Stimulated activated CD4-positive, alpha-beta T cell treated with anti-CD3 and anti-CD28 coated beads, Interleukin-1b, Interleukin-23, amount 100 ng/mL, for 48 hours (primary cell): ENCODE data around the gene GPX1.
"Not testable (repeated sequence)": the region's sequence is repeated elsewhere in the genome, so short reads cannot be mapped to it uniquely, and the experiment has no call there.

ENCODE experiments used
- DNase-seq: peaks from one replicate; pipeline ENCODE4 v3.0.0-alpha.2; 2020

GPX1 gene

DNA sequence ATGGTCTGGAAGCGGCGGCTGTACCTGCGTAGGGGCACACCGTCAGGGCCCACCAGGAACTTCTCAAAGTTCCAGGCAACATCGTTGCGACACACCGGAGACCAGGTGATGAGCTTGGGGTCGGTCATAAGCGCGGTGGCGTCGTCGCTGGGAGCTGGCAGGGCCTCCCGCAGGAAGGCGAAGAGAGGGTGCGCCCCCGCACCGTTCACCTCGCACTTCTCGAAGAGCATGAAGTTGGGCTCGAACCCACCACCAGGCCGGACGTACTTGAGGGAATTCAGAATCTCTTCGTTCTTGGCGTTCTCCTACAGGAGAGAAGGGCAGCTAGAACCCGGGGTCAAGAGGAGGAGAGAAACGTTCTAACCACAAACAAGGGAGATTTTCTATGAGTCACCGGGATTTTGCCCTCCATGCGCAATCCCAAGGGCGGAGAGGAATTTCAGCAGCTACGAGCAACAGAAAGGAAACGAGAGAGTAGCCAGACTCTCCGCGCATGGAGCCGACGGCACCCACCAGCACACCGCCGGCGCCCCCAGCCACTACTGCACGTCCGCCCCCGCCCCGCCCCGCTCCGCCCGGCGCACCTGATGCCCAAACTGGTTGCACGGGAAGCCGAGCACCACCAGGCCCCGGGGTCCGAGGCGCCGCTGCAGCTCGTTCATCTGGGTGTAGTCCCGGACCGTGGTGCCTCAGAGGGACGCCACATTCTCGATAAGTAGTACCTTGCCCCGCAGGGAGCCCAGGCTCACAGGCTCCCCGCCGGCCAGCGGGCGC, 523 bp downstream of the GPX1 start:
- peak; percentile 44 for DNase-seq

DNA sequence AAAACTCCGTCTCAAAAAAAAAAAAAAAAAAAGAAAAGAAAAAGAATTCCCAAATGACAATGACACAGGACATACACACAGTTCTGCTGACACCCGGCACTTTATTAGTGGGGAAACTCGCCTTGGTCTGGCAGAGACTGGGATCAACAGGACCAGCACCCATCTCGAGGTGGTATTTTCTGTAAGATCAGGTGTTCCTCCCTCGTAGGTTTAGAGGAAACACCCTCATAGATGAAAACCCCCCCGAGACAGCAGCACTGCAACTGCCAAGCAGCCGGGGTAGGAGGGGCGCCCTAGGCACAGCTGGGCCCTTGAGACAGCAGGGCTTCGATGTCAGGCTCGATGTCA, 1.1 kb downstream of the GPX1 start:
- not testable (repeated sequence) for DNase-seq

DNA sequence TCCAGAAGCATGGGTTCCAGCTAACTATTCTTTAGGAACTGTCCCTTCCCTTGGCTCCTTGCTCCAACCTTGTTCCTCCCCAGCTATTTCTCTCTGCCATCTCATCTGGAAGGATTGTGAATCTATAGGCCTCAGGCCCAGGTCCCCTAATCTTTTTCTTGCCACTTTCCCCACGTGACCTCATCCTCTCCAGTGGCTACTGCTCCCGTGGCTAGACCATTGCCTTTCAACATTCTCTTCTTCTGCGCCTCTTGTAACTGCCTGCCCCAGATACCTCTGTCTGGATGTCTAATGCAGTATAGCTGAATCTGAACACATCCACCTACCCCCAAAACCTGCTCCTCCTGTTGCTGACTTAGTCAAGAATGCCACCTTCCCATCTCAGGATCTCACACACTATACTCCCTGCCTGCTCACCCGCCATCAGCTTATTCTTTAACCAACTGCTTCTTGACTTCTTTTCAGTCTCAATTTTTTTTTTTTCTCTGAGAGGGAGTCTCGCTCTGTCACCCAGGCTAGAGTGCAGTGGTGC, 5.2 kb downstream of the GPX1 start:
- no peak for DNase-seq

DNA sequence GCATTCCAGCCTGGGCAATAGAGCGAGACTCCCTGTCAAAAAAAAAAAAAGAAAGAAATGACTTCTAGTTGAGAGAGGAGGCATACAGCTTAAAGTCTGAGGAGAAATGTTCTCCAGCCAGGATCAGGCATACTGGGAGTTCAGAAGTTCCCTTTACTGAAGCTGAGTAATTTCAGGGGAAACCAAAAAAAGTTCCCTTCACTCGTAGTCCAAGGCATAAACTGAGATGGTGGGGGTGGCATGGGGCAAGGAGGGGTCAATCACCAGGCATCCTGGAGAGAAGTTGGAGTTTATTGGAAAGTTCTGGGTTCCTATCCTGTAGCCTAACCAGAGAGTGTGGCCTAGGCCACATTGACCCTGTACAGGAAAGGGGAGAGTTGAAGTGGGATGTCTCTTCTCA, 5.9 kb downstream of the GPX1 start:
- DNase-seq: no peak

- no peak for DNase-seq
These were observed 6.6 kb downstream of the GPX1 start for GRCh38 chr3:49351521-49352011.

DNA sequence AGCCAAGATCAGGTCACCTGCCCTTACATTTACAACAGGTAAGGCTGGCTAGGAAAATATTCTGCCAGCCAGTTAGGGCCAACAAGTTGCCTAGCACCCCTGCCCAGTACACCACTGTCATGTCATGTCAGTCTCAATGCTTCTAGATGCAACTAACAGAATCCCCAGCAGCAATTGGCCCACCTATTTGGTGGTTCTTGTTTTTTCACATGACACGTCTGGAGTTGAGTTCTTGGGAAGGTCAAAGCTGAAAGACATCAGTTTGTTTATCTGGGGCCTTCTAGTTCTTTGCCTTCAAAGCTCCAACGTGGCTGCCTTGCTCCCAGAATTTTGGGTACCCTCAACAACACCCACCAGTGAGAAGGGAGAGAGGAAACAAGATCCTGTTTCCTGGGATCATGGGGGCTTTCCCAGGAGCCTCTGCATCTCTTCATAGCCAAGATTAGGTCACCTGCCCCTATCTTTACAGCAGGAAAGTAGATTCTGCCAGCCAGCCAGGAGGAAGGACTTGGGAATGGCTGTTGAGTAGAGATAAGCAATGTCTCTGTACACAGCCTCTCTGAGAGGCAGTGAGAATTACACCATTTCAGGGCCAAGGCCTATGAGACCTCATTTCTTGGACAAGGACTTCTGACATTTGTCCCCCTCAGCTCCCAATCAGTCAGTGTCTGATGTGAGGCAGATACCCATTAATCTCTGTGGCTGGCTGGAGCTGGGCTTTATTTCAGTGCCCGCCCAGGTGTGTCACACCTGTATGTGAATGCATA, 8.6 kb downstream of the GPX1 start:
- DNase-seq: no peak

DNA sequence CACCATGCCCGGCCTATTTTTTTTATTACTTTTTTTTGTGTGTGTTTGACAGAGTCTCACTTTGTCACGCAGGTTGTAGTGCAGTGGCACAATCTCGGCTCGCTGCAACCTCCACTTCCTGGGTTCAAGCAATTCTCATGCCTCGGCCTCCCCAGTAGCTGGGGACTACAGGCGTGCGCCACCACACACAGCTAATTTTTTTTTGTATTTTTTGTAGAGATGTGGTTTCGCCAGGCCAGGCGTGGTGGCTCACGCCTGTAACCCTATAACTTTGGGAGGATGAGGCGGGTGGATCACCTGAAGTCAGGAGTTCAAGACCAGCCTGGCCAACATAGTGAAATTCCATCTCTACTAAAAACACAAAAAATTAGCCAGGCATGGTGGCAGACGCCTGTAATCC, 9.8 kb downstream of the GPX1 start:
- DNase-seq: not testable (repeated sequence)

DNA sequence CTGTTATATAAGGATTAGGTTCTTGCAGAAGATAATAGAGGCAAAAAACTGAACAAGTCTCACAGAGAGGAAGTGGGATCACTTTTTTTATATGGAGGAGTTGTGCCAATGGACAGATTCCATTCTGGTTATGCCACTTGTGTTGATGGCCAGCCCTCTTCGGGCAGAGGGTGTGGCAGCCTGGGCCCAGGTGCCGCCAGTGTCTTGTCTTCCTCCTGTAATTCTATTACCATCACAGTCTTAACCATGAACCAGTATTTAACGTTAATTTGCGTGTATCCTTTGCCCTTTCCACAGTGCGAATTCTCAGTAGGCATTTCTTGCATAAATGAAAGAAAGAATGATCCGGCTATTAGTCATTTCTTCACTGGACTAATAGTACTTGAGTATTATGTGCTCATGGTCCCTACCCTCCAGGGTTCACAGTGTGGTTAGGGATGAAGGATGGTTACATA, 11.3 kb downstream of the GPX1 start:
- DNase-seq: no peak

DNA sequence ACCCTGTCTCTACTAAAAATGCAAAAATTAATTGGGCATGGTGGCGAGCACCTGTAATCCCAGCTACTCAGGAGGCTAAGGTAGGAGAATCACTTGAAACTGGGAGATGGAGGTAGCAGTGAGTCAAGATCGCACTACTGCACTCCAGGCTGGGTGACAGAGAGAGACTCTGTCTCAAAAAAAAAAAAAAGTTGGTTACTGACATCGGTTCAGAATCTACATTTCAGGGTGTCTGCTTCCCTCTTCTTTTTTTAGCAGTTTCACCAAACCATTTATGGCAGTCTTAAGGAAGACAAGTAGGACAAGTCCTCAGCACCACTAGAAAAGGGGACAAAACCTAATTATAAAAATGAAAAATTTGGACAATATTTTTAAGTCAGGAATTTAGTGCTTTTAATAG, 15.0 kb downstream of the GPX1 start:
- no peak for DNase-seq

- no peak for DNase-seq
These were observed 16.2 kb downstream of the GPX1 start for GRCh38 chr3:49341996-49342395.

DNA sequence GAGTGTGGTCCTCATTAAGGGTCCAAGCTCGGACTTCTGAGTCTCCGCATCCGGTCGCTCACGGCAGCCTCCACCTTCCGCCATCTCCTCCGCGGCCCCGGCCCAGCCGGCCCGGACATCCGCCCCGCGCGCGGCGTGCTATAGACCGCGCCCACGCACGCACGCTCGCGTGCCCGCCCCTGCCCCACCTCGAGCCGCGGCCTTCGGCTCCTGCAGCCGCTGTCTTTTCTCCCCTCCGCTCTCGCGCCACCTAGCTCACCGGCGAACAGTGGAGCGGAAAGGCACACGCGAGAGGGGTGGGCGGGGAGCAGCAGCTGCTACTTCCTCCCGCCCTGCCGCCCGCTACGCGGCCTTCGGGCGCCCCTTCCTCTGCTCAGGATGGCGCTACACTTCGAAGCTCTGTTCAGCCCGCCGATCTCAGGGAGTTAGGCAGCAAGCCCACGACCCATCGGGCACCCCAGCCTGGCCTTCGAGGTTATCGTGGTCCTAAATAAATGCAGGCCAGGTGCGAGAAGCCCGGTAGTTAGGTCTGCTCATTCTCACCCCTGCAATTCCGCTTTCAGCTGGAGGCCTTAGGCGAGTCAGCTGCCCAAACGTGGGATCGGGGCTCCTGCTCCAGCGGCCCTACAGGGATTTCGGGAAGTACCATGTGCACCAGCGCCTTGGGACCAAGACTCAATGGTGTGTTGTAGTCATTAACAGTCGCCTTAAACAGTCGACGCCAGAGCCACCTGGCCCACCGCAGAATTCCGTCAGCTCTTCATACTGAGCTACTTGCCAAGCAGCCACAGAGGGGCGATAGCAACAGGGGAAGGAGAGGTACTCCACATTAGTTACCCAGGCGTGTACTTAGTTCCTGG, 18.0 kb downstream of the GPX1 start, which contains the start of gene USP4:
USP4 (minus strand) TSS at position 113 of the 860 bp plus-strand sequence; CDS start at position 84, 29 bp downstream.
- peak; percentile 95 for DNase-seq

- no peak for DNase-seq
These were observed 18.6 kb downstream of the GPX1 start for GRCh38 chr3:49339581-49339940.

- DNase-seq: no peak
These were observed 24.1 kb downstream of the GPX1 start for GRCh38 chr3:49333916-49334633.

DNA sequence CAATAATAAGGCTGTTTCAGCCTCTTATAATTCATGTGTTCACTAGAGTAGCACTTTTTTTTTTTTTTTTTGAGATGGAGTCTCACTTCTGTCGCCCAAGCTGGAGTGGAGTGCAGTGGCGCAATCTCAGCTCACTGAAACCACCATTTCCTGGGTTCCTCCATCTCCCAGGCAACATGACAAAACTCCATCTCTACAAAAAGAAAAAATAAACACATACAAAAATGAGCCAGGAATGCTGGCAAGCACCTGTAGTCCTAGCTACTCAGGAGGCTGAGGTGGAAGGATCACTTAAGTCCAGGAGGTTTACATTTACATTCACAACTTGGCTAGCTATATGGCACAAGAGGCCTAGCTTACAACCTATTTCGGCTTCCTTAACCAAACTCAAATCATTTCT, 25.1 kb downstream of the GPX1 start:
- DNase-seq: no peak

- DNase-seq: no peak
These were observed 29.0 kb downstream of the GPX1 start for GRCh38 chr3:49329186-49329585.

- not testable (repeated sequence) for DNase-seq
These were observed 29.8 kb downstream of the GPX1 start for GRCh38 chr3:49328350-49328749.

DNA sequence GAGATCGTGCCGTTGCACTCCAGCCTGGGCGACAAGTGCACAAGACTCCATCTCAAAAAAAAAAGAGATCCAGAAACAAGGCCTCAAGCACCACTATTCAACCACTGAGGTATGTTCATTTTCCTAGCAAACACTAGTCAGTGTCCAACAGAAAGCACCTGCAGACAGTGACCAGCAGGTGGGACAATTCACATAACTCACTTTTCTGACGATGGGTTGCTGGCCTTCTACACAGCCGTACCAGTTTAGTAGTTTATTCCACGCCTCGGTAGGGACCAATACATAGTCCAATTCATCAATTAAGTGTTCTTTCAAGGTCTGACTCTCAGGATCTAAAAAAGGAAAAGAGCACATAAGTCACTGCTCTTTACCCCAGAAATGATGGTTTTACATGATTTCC, 30.7 kb downstream of the GPX1 start:
- DNase-seq: no peak

GRCh38 chr3:49324768-49325167, 33.4 kb downstream of the GPX1 start:
- DNase-seq: no peak

DNA sequence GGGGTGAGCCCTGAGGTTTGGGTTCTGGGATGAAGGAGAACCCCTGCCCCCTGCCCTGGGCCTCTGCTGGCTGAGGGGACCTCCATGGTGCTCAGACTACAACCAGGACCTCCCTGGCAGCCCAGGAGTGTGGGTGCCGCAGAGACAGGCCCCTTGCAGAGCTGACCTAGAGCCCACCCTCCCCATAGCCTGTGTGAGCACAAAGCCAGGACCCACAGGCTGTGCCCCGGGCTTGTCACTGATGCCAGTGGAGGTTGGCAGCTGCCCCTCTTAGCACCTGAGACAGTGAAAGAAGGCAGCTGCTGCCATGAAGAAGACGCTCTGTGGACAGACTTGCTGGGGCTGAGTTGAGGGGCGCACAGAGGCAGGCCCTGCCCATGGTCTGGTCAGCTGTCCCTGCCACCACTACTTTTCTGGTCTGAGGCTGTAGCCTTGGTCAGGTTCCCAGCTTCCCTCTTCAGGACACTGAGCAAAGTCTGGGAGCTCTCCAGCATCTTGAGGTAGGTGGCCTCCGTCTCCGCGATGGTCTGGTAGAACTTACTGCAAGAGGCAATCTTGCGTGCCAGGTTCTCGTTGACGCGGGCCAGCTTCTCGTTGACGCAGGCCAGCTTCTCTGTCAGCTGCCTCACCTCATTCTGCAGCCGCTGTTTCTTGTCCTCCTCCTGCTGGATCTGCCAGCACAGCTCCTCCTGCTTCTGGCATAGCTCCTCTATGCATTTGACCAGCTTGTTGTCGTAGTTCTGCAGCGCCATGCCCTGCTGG, 41.3 kb downstream of the GPX1 start:
- no peak for DNase-seq

GRCh38 chr3:49313896-49314688, 44.1 kb downstream of the GPX1 start:
- DNase-seq: no peak

DNA sequence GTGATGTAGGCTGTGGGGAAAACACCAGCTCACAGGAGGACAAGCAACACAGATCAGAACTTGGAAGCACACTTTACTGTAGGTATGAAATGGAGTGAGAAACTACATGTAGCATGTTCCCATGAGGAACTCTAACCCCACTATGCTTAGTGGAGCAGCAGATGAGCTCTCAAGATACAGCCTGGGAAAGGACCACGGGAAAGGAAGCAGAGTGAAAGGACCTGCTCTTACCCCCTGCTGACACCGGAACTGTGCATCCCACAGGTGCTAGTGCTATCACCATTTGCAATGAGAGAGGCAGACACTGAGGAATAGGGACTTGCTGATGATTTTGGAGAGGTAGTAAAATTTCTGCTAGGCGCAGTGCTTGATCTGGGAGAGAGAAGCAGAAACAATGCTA, 46.9 kb downstream of the GPX1 start:
- DNase-seq: no peak
